ENCODE measurements around the gene ADCY9. TPM values are rescaled to one million over a fixed set of nuclear protein-coding genes. Genes with fewer than 3 reads are reported as not detected.

The ADCY9 gene
- total RNA-seq, 1 experiment from 2014 or later: 9.8 TPM

- H2AFZ ChIP-seq (ENCODE audit: low read depth, low read length, poor library complexity, severe bottlenecking): no peak overlapping the region
- no peaks in the 10 kb centered on the region for H3K9me2 ChIP-seq (ENCODE audit: insufficient read depth)
- no peaks in the 10 kb centered on the region for H3K79me2 ChIP-seq (ENCODE audit: insufficient read depth, low read length)
- no peak overlapping the region for H3K4me2 ChIP-seq (ENCODE audit: low read length)
- no peak for ATAC-seq
- H3K4me3 ChIP-seq (replicated peaks in 1 of 2; ENCODE audit: low read depth in 1 of 2, low read length in 2 of 2): no peak overlapping the region
- ChIA-PET CTCF (no interaction called here), POLR2A (no interaction called here), RAD21 (ENCODE audit: low non-redundant PET in 1 of 2, low total read pairs in 2 of 2, uncharacterized antibody in 2 of 2, unreplicated experiment in 2 of 2) (no interaction called here)
- peaks cover 18 to 27% of the 10 kb centered on the region in 2 experiments for H3K4me1 ChIP-seq (ENCODE audit: control insufficient read depth in 1 of 2, insufficient read depth in 2 of 2, low read length in 2 of 2)
- DNase-seq (ENCODE audit: low read depth, low spot score): no peak
- no peaks in the 10 kb centered on the region for H3K9me3 ChIP-seq (ENCODE audit: control insufficient read depth in 1 of 2, insufficient read depth in 1 of 2, low read depth in 1 of 2, low read length in 2 of 2)
- intact Hi-C loops (cut with micrococcal nuclease): loop anchor here (5.0 kb wide), 1 partner anchor 115 kb away; no protein-coding TSS in a partner anchor
- no peak overlapping the region for H3K9ac ChIP-seq (ENCODE audit: low read length)
- no peaks in the 10 kb centered on the region for H3K27me3 ChIP-seq (ENCODE audit: insufficient read depth, low read length)
- H3K27ac ChIP-seq (ENCODE audit: low read depth, low read length): no peak overlapping the region
- no peaks in the 10 kb centered on the region for H3K36me3 ChIP-seq (ENCODE audit: control insufficient read depth in 1 of 2, insufficient read depth in 2 of 2, low read length in 2 of 2)
- BruUV-seq (replicated peaks): no TSS peak
- no peak for TF ChIP-seq CBX3 (IDR thresholded peaks at IDR 0.05; ENCODE audit: low read depth)
- TF ChIP-seq SIN3A (IDR thresholded peaks at IDR 0.05; ENCODE audit: low read depth): no peak
- TF ChIP-seq MAX (IDR thresholded peaks at IDR 0.05): no peak
- TF ChIP-seq YY1 (IDR thresholded peaks at IDR 0.05; ENCODE audit: extremely low read depth, insufficient replicate concordance, low read depth, low read length): no peak
- TF ChIP-seq, protein P1, sequence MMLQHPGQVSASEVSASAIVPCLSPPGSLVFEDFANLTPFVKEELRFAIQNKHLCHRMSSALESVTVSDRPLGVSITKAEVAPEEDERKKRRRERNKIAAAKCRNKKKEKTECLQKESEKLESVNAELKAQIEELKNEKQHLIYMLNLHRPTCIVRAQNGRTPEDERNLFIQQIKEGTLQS (IDR thresholded peaks at IDR 0.05): no peak
- TF ChIP-seq ZFX (IDR thresholded peaks at IDR 0.05): no peak
- TF ChIP-seq EZH2 (IDR thresholded peaks at IDR 0.05): no peak
- no peak for TF ChIP-seq EGR1 (IDR thresholded peaks at IDR 0.05; ENCODE audit: low read depth)
- TF ChIP-seq, protein P2, sequence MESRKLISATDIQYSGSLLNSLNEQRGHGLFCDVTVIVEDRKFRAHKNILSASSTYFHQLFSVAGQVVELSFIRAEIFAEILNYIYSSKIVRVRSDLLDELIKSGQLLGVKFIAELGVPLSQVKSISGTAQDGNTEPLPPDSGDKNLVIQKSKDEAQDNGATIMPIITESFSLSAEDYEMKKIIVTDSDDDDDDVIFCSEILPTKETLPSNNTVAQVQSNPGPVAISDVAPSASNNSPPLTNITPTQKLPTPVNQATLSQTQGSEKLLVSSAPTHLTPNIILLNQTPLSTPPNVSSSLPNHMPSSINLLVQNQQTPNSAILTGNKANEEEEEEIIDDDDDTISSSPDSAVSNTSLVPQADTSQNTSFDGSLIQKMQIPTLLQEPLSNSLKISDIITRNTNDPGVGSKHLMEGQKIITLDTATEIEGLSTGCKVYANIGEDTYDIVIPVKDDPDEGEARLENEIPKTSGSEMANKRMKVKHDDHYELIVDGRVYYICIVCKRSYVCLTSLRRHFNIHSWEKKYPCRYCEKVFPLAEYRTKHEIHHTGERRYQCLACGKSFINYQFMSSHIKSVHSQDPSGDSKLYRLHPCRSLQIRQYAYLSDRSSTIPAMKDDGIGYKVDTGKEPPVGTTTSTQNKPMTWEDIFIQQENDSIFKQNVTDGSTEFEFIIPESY (IDR thresholded peaks at IDR 0.05; ENCODE audit: extremely low read depth, insufficient replicate concordance, low read length): no peak
- TF ChIP-seq POLR2A (IDR thresholded peaks at IDR 0.05; ENCODE audit: borderline replicate concordance, extremely low read depth, insufficient read depth, insufficient read length): no peak
- no peak for TF ChIP-seq SP1 (IDR thresholded peaks at IDR 0.05; ENCODE audit: low read depth)
- TF ChIP-seq JUND (IDR thresholded peaks at IDR 0.05): no peak
- TF ChIP-seq ELF1 (IDR thresholded peaks at IDR 0.05; ENCODE audit: borderline replicate concordance, low read depth): no peak
- no peak for TF ChIP-seq FOSL1 (IDR thresholded peaks at IDR 0.05; ENCODE audit: low read depth)
- TF ChIP-seq POLR2AphosphoS5 (IDR thresholded peaks at IDR 0.05; ENCODE audit: low read depth, low read length): no peak
- no peaks in the 10 kb centered on the region for H4K20me1 ChIP-seq (ENCODE audit: insufficient read depth)
These were observed 21.2 kb upstream of the ADCY9 start for GRCh38 chr16:4137438-4137837.

Data from HCT116 (cell line).